PC-3 (cell line): Measurements from ENCODE around the gene SF3A1.

Experiments used
- CTCF ChIP-seq: fragments of 300-600 bp; sonication (generic); conservative IDR thresholded peaks from 2 replicates; pipeline ENCODE4 v1.5.1; 2017; ENCODE audit warnings: antibody characterized with exemption, low read depth, mild to moderate bottlenecking, low read length
- EZH2 ChIP-seq: fragments of 300-600 bp; sonication (generic); IDR thresholded peaks from one replicate; pipeline ENCODE4 v1.6.1; 2017; ENCODE audit warnings: antibody characterized with exemption, mild to moderate bottlenecking, low read length; ENCODE audit not compliant: unreplicated experiment

- TF ChIP-seq CTCF, result no peak
- TF ChIP-seq EZH2, result no peak
These were observed 33.4 kb downstream of the SF3A1 start for GRCh38 chr22:30323246-30323645.
